Non-pigmented ciliary epithelial cell (primary cell): ENCODE results near the gene MSRB1.
"Not testable (repeated sequence)": the region's sequence is repeated elsewhere in the genome, so short reads cannot be mapped to it uniquely, and the experiment has no call there.

Experiments used
- DNase-seq: peaks from one replicate; pipeline ENCODE4 v3.0.0-alpha.2; 2010; ENCODE audit warnings: low read depth

MSRB1 gene

GRCh38 chr16:1915732-1916639 lies 27.0 kb downstream of the MSRB1 start:
- no peak for DNase-seq

- DNase-seq: no peak
These were observed 28.0 kb downstream of the MSRB1 start for GRCh38 chr16:1914988-1915387.

DNA sequence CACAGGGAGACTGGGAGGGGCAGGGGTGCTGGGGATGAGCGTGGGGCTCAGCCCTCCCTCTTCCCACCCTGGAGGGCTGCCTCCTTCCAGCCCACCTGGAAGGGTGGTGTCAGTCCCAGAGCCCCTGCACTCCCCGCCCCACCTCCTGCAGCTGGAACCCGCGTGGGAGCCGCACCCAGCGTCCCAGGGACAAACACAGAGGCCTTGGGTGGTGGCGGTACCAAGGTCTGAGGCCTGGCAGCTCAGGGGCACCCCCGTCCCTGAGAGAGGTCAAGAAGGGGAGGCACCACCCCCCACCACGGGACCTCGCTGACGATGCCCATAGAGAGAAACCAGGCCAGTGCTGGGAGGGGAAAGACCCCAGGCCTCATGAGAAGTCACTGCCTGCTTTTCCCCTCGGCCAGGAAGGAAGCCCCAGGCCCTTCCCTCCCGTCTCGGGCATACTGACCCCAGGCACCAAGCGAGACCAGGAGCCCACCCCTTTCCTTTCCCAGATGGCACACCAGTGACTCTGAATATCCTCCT lies 28.9 kb downstream of the MSRB1 start:
- no peak for DNase-seq

GRCh38 chr16:1913327-1914083 lies 29.5 kb downstream of the MSRB1 start:
- no peak for DNase-seq

DNA sequence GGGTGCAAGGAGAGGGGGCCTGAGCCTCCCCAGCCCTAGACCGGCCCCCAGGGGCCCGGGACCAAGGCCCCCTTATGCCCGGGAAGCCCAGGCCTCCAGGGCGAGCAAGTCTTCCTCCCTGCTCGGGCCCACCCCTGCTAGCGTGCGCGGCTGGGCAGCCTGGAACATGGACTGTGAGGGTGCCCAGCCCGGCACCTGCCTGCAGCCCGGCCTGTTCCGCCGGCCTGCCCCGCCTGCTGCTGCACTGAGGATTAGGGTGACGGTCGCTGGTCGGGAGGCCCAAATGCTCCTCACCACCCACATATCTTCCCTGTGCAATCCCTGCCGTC lies 30.8 kb downstream of the MSRB1 start:
- no peak for DNase-seq

- DNase-seq: no peak
These were observed 31.4 kb downstream of the MSRB1 start for GRCh38 chr16:1911467-1912214.

GRCh38 chr16:1909561-1910231 lies 33.3 kb downstream of the MSRB1 start:
- no peak for DNase-seq

GRCh38 chr16:1908983-1909382 lies 34.0 kb downstream of the MSRB1 start:
- no peak for DNase-seq

DNA sequence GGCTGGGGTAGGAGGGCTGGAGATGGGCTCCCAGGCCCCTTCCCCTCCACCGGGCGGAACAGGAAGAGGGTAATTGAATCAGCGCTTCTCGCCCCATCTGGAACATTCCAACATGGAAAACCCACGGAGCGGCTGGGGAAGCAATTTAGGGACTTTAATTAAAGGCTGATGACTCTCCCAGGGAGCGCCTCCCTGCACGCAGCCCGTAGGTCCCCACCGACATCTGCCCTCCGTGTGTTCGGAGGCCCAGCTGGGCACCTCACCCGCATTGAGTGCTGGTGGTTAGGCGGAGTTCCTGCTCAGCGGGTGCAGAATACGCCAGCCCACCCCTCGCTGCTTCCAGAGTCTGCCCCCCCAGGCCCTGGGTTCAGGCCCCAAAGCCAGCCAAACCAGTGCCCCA lies 34.8 kb downstream of the MSRB1 start:
- DNase-seq: no peak

GRCh38 chr16:1907226-1907860 lies 35.7 kb downstream of the MSRB1 start:
- DNase-seq: no peak

GRCh38 chr16:1906846-1907165 lies 36.2 kb downstream of the MSRB1 start:
- DNase-seq: no peak

GRCh38 chr16:1906055-1906845 lies 36.7 kb downstream of the MSRB1 start:
- DNase-seq: no peak

DNA sequence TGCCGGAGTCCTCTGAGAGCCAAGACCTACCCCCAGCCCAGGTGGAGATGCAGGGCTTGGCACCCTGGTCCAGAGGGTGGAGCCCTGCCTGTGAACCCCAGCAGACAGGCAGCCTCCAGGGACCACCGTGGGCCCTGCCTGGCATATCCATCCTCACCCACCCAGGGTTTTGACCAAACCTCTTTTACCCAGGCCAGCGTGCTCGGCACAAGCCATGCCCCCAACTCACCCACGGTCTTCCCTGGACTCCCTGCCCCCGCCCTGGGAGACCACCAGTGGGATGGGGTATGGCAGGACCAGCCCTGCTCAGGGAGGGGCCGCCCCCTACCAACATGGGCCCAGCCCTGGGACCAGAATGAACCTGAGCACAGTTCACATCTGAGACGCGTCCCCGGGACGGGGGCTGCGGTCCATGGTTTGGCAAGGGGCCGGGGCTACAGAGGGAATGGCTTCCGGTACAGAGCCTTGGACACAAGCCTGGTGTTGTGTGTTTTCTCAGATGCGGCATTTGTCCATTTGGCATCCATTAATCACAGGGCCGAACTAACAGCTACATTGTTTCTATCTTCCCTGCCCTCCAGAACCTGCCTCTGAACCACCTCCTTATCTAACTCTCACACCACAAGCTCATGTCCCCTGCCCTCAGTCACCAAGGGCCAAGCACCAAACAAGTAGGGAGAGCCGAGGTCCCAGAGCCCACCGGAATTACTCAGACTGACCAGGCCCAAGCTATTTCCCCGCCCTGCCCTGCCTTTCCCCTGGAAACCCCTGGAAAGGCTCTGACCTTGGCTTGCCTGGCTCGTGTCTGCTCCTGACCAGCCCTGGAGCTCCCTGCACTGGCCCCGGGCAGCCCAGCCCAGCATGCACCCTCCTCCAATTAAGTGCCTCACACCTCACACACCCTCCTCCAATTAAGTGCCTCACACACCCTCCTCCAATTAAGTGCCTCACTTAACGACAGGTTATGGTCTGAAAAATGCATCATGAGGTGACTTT lies 38.9 kb downstream of the MSRB1 start:
- DNase-seq: no peak

DNA sequence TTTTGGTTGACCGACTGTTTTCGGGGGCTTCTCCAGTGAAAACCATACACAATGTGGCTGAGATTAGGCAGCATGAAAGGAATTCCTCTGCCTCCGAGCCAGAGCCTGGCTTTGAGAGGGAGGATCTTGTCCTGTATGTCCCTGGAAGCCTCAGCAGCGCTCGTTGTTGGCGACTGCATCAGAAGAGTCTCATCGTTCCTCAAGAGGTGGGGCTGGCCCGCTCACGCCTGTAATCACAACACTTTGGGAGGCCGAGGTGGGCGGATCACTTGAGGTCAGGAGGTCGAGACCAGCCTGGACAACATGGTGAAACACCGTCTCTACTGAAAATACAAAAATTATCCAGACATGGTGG lies 39.8 kb downstream of the MSRB1 start:
- DNase-seq: no peak

DNA sequence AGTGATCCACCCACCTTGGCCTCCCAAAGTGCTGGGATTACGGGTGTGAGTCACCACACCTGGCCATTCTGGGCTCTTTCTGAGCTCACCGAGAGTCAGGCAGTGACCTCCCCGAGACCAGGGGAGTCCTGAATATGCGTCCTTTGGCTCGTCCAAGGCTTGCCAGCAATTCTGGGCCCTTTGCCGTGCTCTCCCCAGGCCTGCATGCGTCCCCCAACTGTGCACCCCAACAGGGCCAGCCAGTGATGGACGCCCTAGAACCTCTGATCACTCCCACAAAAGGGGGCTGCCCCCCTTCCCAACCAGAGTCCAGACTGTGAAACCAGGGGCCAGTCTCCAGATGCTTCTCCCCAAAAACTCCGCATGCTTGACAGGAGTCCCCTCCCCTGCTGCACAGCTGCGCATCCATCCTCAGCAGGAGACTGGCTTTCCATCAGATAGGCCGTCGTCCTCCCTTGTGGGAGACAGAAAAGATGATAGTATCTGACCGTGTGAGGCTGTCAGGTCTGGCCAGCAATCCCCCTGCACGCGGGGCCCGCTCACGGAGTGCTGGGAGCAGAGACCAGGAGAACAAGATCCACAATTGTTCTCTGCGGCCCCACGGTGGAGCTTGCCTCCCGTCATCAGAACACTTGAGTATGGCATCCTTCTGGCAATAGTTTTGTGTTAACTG lies 40.3 kb downstream of the MSRB1 start:
- no peak for DNase-seq

DNA sequence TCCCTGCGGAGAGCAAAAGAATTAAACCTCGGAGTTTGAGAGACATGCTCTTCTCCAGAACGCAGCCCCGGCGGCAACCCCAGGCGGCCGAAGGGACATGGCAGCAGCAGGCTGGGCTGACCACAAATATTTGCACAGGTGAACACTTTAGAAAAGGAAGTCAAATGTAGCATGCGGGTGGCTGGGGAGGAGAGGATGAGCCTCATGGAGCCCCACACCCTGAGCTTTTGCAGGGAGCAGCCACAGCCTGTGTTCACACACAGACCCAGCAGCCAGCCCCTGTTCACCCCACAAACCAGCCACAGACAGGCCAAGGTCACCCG lies 42.6 kb downstream of the MSRB1 start:
- DNase-seq: no peak

GRCh38 chr16:1899641-1900451 lies 43.2 kb downstream of the MSRB1 start:
- DNase-seq: no peak

GRCh38 chr16:1897692-1898091 lies 45.3 kb downstream of the MSRB1 start:
- not testable (repeated sequence) for DNase-seq
